ENCODE data around the gene KCP. TPM values are rescaled to one million over a fixed set of nuclear protein-coding genes. Genes with fewer than 3 reads are reported as not detected.

The KCP gene
- total and polyA plus RNA-seq, 2 of the 13 experiments (the other 11 are each of a cell fraction or from before 2014, with no cell fraction given) = 0.37 to 1.0 TPM

- TF ChIP-seq TSC22D2 (CRISPR knock-in tag; IDR thresholded peaks at IDR 0.05; ENCODE audit: borderline replicate concordance) (no peak), ZFAT (CRISPR knock-in tag; conservative IDR thresholded peaks at IDR 0.05) (no peak), ATF1 (CRISPR knock-in tag; IDR thresholded peaks at IDR 0.05) (no peak), TEF (CRISPR knock-in tag; IDR thresholded peaks at IDR 0.05) (no peak), ZBTB49 (CRISPR knock-in tag; IDR thresholded peaks at IDR 0.05; ENCODE audit: borderline replicate concordance) (no peak), ZNF710 (CRISPR knock-in tag; IDR thresholded peaks at IDR 0.05; ENCODE audit: borderline replicate concordance) (no peak)
Measured at GRCh38 chr7:128832880-128833147, 77.7 kb downstream of the KCP start (continued).

- H3K4me3 ChIP-seq (replicated peaks in 1 of 3; ENCODE audit: insufficient read depth in 1 of 3, low read depth in 2 of 3, low read length in 3 of 3) = peak overlapping the region in 1 of 3 experiments; percentile 37; a peak in 1 of 6 replicates
- no peaks in the 10 kb centered on the region for H3K79me2 ChIP-seq (ENCODE audit: insufficient read depth, low read length)
- no peak overlapping the region for H3K9ac ChIP-seq (ENCODE audit: insufficient read depth, low read depth, low read length)
- in situ Hi-C loops (cut with HindIII; ENCODE audit: extremely low pct_ligation_motif_present, low pct_unique_long_range_greater_than_20kb) = no loop called here
- H3K36me3 ChIP-seq (replicated peaks in 1 of 2; ENCODE audit: control insufficient read depth in 1 of 2, insufficient read depth in 2 of 2, low read length in 2 of 2) = no peaks in the 10 kb centered on the region
- ChIA-PET POLR2A (no interaction called here), CTCF (ENCODE audit: low intra/inter-chr PET ratio, low total read pairs) (no interaction called here)
- ATAC-seq = no peak
- H3K9me3 ChIP-seq (ENCODE audit: low read length) = no peaks in the 10 kb centered on the region
- intact Hi-C loops (cut with micrococcal nuclease; ENCODE audit: unreplicated experiment) = no loop called here
- WGBS (ENCODE audit: low lambda C conversion rate) = 3% methylated on average over 9 of the region's 22 CpGs
- no peak for FAIRE-seq
- no peak overlapping the region for H2AFZ ChIP-seq (ENCODE audit: low read length)
- H3K27me3 ChIP-seq (ENCODE audit: control insufficient read depth in 1 of 2, insufficient read depth in 2 of 2, low read length in 2 of 2) = peaks cover 3 to 21% of the 10 kb centered on the region in 2 experiments; a peak in 4 of 5 replicates
- BruUV-seq (replicated peaks) = no TSS peak
- H4K20me1 ChIP-seq (ENCODE audit: insufficient read depth, low read length) = no peaks in the 10 kb centered on the region
- peak overlapping the region; percentile 60 for H3K4me2 ChIP-seq (ENCODE audit: low read depth, low read length)
- H3K27ac ChIP-seq (ENCODE audit: extremely low read length, insufficient read depth, low read length) = no peak overlapping the region
- no peak for DNase-seq (ENCODE audit: low spot score)
- peaks cover 33% of the 10 kb centered on the region for H3K4me1 ChIP-seq (ENCODE audit: insufficient read depth, low read length)
- TF ChIP-seq ZNF292 (CRISPR knock-in tag; IDR thresholded peaks at IDR 0.05; ENCODE audit: borderline replicate concordance, low read depth) (no peak), ZBTB49 (CRISPR knock-in tag; IDR thresholded peaks at IDR 0.05; ENCODE audit: borderline replicate concordance) (no peak), ZFP36L1 (CRISPR knock-in tag; IDR thresholded peaks at IDR 0.05) (no peak), HBP1 (CRISPR knock-in tag; IDR thresholded peaks at IDR 0.05; ENCODE audit: low read depth) (no peak)
Measured at GRCh38 chr7:128831994-128832879, 78.3 kb downstream of the KCP start.
